ENCODE measurements around the gene ANAPC10.

The ANAPC10 gene

DNA sequence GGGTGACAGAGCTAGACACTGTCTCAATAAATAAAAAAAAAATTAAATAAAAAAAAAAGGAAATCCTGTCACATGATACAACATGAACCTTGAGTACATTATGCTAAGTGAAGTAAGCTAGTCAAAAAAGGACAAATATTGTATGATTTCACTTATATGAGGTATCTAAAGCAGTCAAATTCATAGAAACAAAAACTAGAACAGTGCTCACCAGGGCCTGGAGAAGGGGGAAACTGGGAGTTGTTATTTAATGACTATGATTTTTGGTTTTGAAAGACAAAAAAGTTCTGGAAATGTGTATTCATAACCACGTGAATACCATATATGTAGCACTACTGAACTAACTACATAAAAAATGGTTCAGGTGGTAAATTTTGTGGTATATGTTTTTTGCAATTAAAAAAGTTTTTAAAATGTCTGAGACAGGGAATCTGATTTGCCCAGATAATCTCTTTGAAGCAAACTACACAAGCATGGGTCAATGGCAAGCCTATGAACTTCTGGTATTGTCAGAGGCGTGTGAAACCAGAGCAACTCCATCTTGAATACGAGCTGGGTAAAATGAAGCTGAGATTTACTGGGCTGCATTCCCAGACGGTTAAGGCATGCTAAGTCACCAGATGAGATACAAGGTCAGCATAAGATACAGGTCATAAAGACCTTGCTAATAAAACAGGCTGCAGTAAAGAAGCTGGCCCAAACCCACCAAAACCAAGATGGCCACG lies 42.3 kb downstream of the ANAPC10 start:
- DNase-seq, result peak; percentile 43
- peaks cover 2% of the 10 kb centered on the region for H3K27me3 ChIP-seq (ENCODE audit: insufficient read depth, low read length, poor library complexity)
- WGBS (ENCODE audit: extremely low coverage, insufficient coverage, low lambda C conversion rate), result no CpG with 5 or more reads among the region's 5 CpGs
- H3K27ac ChIP-seq (ENCODE audit: low read depth, low read length), result no peak overlapping the region
- no peaks in the 10 kb centered on the region for H3K36me3 ChIP-seq (ENCODE audit: control insufficient read depth, insufficient read depth, low read length)
- no peak overlapping the region for H2BK5ac ChIP-seq (ENCODE audit: low read length)
- H3K79me1 ChIP-seq (ENCODE audit: low read length), result no peaks in the 10 kb centered on the region
- H3K4me3 ChIP-seq (ENCODE audit: low read length), result no peak overlapping the region
- no peak overlapping the region for H3K56ac ChIP-seq (ENCODE audit: low read length)
- H3K4ac ChIP-seq (ENCODE audit: low read depth, low read length), result no peak overlapping the region
- H2BK15ac ChIP-seq (replicated peaks; ENCODE audit: low read depth), result no peak overlapping the region
- no peak overlapping the region for H3K4me2 ChIP-seq (ENCODE audit: low read length)
- no peak overlapping the region for H4K5ac ChIP-seq (ENCODE audit: low read length)
- H3K4me1 ChIP-seq (ENCODE audit: control insufficient read depth, low read depth, low read length), result no peaks in the 10 kb centered on the region
- H2BK120ac ChIP-seq (ENCODE audit: low read depth, low read length), result peak overlapping the region; percentile 12
- H3K9ac ChIP-seq (ENCODE audit: low read length), result no peak overlapping the region
- no peaks in the 10 kb centered on the region for H3K79me2 ChIP-seq (ENCODE audit: control insufficient read depth, insufficient read depth, low read length)
- H2AK5ac ChIP-seq (ENCODE audit: low read length), result no peak overlapping the region
- H4K8ac ChIP-seq (ENCODE audit: low read depth, low read length), result no peak overlapping the region
- no peak overlapping the region for H3K18ac ChIP-seq (ENCODE audit: low read length)
- H3K23ac ChIP-seq (ENCODE audit: low read length), result no peak overlapping the region

DNA sequence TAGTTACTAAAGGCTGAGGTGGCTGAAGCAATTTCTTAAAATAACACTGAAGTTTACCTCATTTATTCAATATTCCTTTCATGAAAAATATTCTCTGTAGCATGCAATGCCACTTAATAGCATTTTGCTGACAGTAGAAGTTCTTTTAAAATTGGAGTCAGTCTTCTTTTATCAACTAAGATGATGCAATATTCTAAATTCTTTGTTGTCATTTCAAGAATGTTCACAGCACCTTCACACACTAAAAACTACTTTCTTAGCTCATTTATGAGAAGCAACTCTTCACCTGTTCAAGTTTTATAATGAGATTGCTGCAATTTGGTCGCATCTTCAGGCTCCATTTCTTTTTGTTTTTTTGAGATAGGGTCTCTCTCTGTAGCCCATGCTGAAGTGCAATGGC lies 48.8 kb downstream of the ANAPC10 start:
- Histone ChIP-seq H3K23ac (ENCODE audit: low read length) (no peak overlapping the region), H4K8ac (ENCODE audit: low read depth, low read length) (no peak overlapping the region), H2AK5ac (ENCODE audit: low read length) (no peak overlapping the region), H3K4me1 (ENCODE audit: control insufficient read depth, low read depth, low read length) (no peaks in the 10 kb centered on the region), H3K4me2 (ENCODE audit: low read length) (no peak overlapping the region), H2BK120ac (ENCODE audit: low read depth, low read length) (no peak overlapping the region), H4K5ac (ENCODE audit: low read length) (no peak overlapping the region), H2BK15ac (replicated peaks; ENCODE audit: low read depth) (no peak overlapping the region), H3K4me3 (ENCODE audit: low read length) (no peak overlapping the region), H3K27me3 (ENCODE audit: insufficient read depth, low read length, poor library complexity) (no peaks in the 10 kb centered on the region), H3K36me3 (ENCODE audit: control insufficient read depth, insufficient read depth, low read length) (no peaks in the 10 kb centered on the region), H3K79me1 (ENCODE audit: low read length) (no peaks in the 10 kb centered on the region), H3K9ac (ENCODE audit: low read length) (no peak overlapping the region), H3K27ac (ENCODE audit: low read depth, low read length) (no peak overlapping the region), H3K18ac (ENCODE audit: low read length) (no peak overlapping the region), H2BK5ac (ENCODE audit: low read length) (no peak overlapping the region), H3K79me2 (ENCODE audit: control insufficient read depth, insufficient read depth, low read length) (no peaks in the 10 kb centered on the region), H3K56ac (ENCODE audit: low read length) (no peak overlapping the region), H3K4ac (ENCODE audit: low read depth, low read length) (no peak overlapping the region)
- no CpG with 5 or more reads among the region's 1 CpG for WGBS (ENCODE audit: extremely low coverage, insufficient coverage, low lambda C conversion rate)
- DNase-seq, result no peak

- Histone ChIP-seq H3K4me3 (ENCODE audit: low read length) (no peak overlapping the region), H3K27ac (ENCODE audit: low read depth, low read length) (no peak overlapping the region), H3K79me2 (ENCODE audit: control insufficient read depth, insufficient read depth, low read length) (no peaks in the 10 kb centered on the region), H3K9ac (ENCODE audit: low read length) (no peak overlapping the region), H3K27me3 (ENCODE audit: insufficient read depth, low read length, poor library complexity) (no peaks in the 10 kb centered on the region), H2BK15ac (replicated peaks; ENCODE audit: low read depth) (no peak overlapping the region), H3K4ac (ENCODE audit: low read depth, low read length) (no peak overlapping the region), H2BK5ac (ENCODE audit: low read length) (no peak overlapping the region), H3K79me1 (ENCODE audit: low read length) (no peaks in the 10 kb centered on the region), H3K4me1 (ENCODE audit: control insufficient read depth, low read depth, low read length) (no peaks in the 10 kb centered on the region), H3K56ac (ENCODE audit: low read length) (no peak overlapping the region), H4K5ac (ENCODE audit: low read length) (no peak overlapping the region), H2AK5ac (ENCODE audit: low read length) (no peak overlapping the region), H3K23ac (ENCODE audit: low read length) (no peak overlapping the region), H3K18ac (ENCODE audit: low read length) (no peak overlapping the region), H4K8ac (ENCODE audit: low read depth, low read length) (no peak overlapping the region), H3K4me2 (ENCODE audit: low read length) (no peak overlapping the region), H3K36me3 (ENCODE audit: control insufficient read depth, insufficient read depth, low read length) (no peaks in the 10 kb centered on the region), H2BK120ac (ENCODE audit: low read depth, low read length) (no peak overlapping the region)
- no peak for DNase-seq
Observed at GRCh38 chr4:145048817-145049216, 49.2 kb downstream of the ANAPC10 start.

DNA sequence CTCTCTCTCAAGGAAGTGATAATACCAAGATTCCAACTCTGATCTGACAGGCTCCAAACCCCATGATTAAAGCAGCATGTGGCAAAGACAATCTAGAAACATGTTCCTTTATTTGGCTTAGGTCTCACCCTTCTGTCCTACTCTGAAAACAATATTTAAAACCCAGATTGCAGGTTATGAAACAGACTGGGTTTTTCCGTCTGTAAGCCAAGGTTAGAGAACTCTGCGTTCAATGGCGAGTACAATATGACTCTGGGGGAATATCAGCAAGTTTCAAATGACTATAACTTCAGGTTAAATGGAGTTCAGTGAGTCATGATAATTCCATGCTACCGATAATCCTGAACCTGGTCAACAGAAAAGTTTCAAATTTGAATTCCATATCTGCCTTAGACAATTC lies 50.8 kb downstream of the ANAPC10 start:
- H3K36me3 ChIP-seq (ENCODE audit: control insufficient read depth, insufficient read depth, low read length), result no peaks in the 10 kb centered on the region

DNA sequence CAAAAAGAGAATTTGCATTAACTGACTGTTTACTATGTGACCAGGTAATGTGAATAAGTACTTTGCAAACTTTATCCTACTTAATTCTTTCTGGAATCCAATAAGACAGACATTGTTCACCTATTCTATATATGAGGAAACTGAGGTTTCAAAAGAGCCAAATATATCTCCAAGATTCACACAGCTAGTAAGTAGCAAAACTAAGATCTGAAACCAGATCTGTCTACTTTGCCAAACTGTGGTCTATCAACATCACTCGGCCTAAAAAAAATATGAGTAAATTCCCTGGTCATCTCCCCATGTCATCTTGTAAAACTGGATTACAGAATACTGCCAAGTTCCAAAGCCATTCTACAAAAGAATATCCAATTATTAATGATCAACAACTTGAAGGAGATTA lies 52.8 kb downstream of the ANAPC10 start:
- WGBS (ENCODE audit: extremely low coverage, insufficient coverage, low lambda C conversion rate), result no CpG with 5 or more reads among the region's 1 CpG
- Histone ChIP-seq H3K18ac (ENCODE audit: low read length) (no peak overlapping the region), H3K4me2 (ENCODE audit: low read length) (no peak overlapping the region), H2BK5ac (ENCODE audit: low read length) (no peak overlapping the region), H3K4me3 (ENCODE audit: low read length) (no peak overlapping the region), H3K4ac (ENCODE audit: low read depth, low read length) (no peak overlapping the region), H3K56ac (ENCODE audit: low read length) (no peak overlapping the region), H2BK15ac (replicated peaks; ENCODE audit: low read depth) (no peak overlapping the region), H4K5ac (ENCODE audit: low read length) (no peak overlapping the region), H2AK5ac (ENCODE audit: low read length) (no peak overlapping the region), H3K36me3 (ENCODE audit: control insufficient read depth, insufficient read depth, low read length) (no peaks in the 10 kb centered on the region), H2BK120ac (ENCODE audit: low read depth, low read length) (no peak overlapping the region), H4K8ac (ENCODE audit: low read depth, low read length) (no peak overlapping the region), H3K23ac (ENCODE audit: low read length) (no peak overlapping the region), H3K27ac (ENCODE audit: low read depth, low read length) (no peak overlapping the region), H3K79me1 (ENCODE audit: low read length) (peaks cover 2% of the 10 kb centered on the region), H3K27me3 (ENCODE audit: insufficient read depth, low read length, poor library complexity) (no peaks in the 10 kb centered on the region), H3K79me2 (ENCODE audit: control insufficient read depth, insufficient read depth, low read length) (no peaks in the 10 kb centered on the region), H3K4me1 (ENCODE audit: control insufficient read depth, low read depth, low read length) (no peaks in the 10 kb centered on the region), H3K9ac (ENCODE audit: low read length) (no peak overlapping the region)
- DNase-seq, result no peak

More for the DNA sequence above, 50.8 kb downstream of the ANAPC10 start:
- H3K23ac ChIP-seq (ENCODE audit: low read length), result no peak overlapping the region
- no peak overlapping the region for H4K8ac ChIP-seq (ENCODE audit: low read depth, low read length)
- no peaks in the 10 kb centered on the region for H3K27me3 ChIP-seq (ENCODE audit: insufficient read depth, low read length, poor library complexity)
- DNase-seq, result no peak
- H3K9ac ChIP-seq (ENCODE audit: low read length), result no peak overlapping the region
- no peak overlapping the region for H3K18ac ChIP-seq (ENCODE audit: low read length)
- no peak overlapping the region for H2BK5ac ChIP-seq (ENCODE audit: low read length)
- H4K5ac ChIP-seq (ENCODE audit: low read length), result no peak overlapping the region
- no peak overlapping the region for H3K27ac ChIP-seq (ENCODE audit: low read depth, low read length)
- H2AK5ac ChIP-seq (ENCODE audit: low read length), result no peak overlapping the region
- no peak overlapping the region for H3K4ac ChIP-seq (ENCODE audit: low read depth, low read length)
- H2BK120ac ChIP-seq (ENCODE audit: low read depth, low read length), result no peak overlapping the region
- H3K4me3 ChIP-seq (ENCODE audit: low read length), result no peak overlapping the region
- H3K4me2 ChIP-seq (ENCODE audit: low read length), result no peak overlapping the region
- no peaks in the 10 kb centered on the region for H3K79me2 ChIP-seq (ENCODE audit: control insufficient read depth, insufficient read depth, low read length)
- no peak overlapping the region for H3K56ac ChIP-seq (ENCODE audit: low read length)
- H2BK15ac ChIP-seq (replicated peaks; ENCODE audit: low read depth), result no peak overlapping the region
- H3K79me1 ChIP-seq (ENCODE audit: low read length), result no peaks in the 10 kb centered on the region
- WGBS (ENCODE audit: extremely low coverage, insufficient coverage, low lambda C conversion rate), result no CpG with 5 or more reads among the region's 4 CpGs
- no peaks in the 10 kb centered on the region for H3K4me1 ChIP-seq (ENCODE audit: control insufficient read depth, low read depth, low read length)

GRCh38 chr4:145044341-145044740 lies 53.7 kb downstream of the ANAPC10 start:
- Histone ChIP-seq H3K4me1 (ENCODE audit: control insufficient read depth, low read depth, low read length) (no peaks in the 10 kb centered on the region), H2BK5ac (ENCODE audit: low read length) (no peak overlapping the region), H4K5ac (ENCODE audit: low read length) (no peak overlapping the region), H3K4ac (ENCODE audit: low read depth, low read length) (no peak overlapping the region), H3K79me1 (ENCODE audit: low read length) (peaks cover 2% of the 10 kb centered on the region), H3K56ac (ENCODE audit: low read length) (no peak overlapping the region), H3K4me3 (ENCODE audit: low read length) (no peak overlapping the region), H2AK5ac (ENCODE audit: low read length) (no peak overlapping the region), H2BK15ac (replicated peaks; ENCODE audit: low read depth) (no peak overlapping the region), H3K27ac (ENCODE audit: low read depth, low read length) (no peak overlapping the region), H3K4me2 (ENCODE audit: low read length) (no peak overlapping the region), H2BK120ac (ENCODE audit: low read depth, low read length) (no peak overlapping the region), H3K79me2 (ENCODE audit: control insufficient read depth, insufficient read depth, low read length) (no peaks in the 10 kb centered on the region), H3K18ac (ENCODE audit: low read length) (no peak overlapping the region), H3K9ac (ENCODE audit: low read length) (no peak overlapping the region), H3K23ac (ENCODE audit: low read length) (no peak overlapping the region), H4K8ac (ENCODE audit: low read depth, low read length) (no peak overlapping the region), H3K27me3 (ENCODE audit: insufficient read depth, low read length, poor library complexity) (no peaks in the 10 kb centered on the region), H3K36me3 (ENCODE audit: control insufficient read depth, insufficient read depth, low read length) (no peaks in the 10 kb centered on the region)
- no peak for DNase-seq
- WGBS (ENCODE audit: extremely low coverage, insufficient coverage, low lambda C conversion rate), result no CpG with 5 or more reads among the region's 3 CpGs
